Measurements from ENCODE around the gene CHST2.
A peak's percentile ranks its signal among the peaks of the same experiment; 100 is the strongest.

Gene CHST2

DNA sequence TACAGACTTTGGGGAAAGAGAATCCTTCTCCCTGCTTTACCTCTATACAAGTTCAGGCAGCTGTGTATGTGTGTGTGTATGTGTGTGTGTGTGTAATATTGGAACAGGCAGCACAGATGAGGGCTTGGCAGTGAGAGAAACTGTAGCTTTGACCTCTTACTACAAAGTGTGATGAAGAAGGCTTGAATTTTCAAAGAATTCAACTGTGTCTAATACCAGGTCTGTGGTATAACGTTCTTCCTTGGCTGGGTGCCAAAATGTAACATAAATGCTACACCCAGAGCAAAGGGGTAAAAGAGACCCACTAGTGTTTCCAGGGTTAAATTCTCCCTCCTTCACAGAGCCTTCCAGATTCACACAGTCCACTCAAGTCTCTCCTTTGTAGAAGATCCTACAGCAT is 51.1 kb downstream of the CHST2 start:
- H3K9me2 ChIP-seq (ENCODE audit: low read depth, low read length) = no peaks in the 10 kb centered on the region
- H3K79me2 ChIP-seq (ENCODE audit: insufficient read depth, low read length) = no peaks in the 10 kb centered on the region
- no peak overlapping the region for H3K4me3 ChIP-seq (ENCODE audit: low read depth, low read length, poor library complexity, severe bottlenecking)
- H3K36me3 ChIP-seq (ENCODE audit: insufficient read depth, low read length) = no peaks in the 10 kb centered on the region
- H3K27ac ChIP-seq (ENCODE audit: low read depth, low read length, poor library complexity, severe bottlenecking) = peak overlapping the region; percentile 85
- no peaks in the 10 kb centered on the region for H4K20me1 ChIP-seq (ENCODE audit: insufficient read depth, low read length)
- no peak for TF ChIP-seq EZH2 (IDR thresholded peaks at IDR 0.05; ENCODE audit: borderline replicate concordance, low read length)
- TF ChIP-seq, protein P1, sequence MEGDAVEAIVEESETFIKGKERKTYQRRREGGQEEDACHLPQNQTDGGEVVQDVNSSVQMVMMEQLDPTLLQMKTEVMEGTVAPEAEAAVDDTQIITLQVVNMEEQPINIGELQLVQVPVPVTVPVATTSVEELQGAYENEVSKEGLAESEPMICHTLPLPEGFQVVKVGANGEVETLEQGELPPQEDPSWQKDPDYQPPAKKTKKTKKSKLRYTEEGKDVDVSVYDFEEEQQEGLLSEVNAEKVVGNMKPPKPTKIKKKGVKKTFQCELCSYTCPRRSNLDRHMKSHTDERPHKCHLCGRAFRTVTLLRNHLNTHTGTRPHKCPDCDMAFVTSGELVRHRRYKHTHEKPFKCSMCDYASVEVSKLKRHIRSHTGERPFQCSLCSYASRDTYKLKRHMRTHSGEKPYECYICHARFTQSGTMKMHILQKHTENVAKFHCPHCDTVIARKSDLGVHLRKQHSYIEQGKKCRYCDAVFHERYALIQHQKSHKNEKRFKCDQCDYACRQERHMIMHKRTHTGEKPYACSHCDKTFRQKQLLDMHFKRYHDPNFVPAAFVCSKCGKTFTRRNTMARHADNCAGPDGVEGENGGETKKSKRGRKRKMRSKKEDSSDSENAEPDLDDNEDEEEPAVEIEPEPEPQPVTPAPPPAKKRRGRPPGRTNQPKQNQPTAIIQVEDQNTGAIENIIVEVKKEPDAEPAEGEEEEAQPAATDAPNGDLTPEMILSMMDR (IDR thresholded peaks at IDR 0.05; ENCODE audit: low read length) = no peak
- H3K4me2 ChIP-seq (ENCODE audit: low read length) = peak overlapping the region; percentile 20
- no peaks in the 10 kb centered on the region for H3K27me3 ChIP-seq (ENCODE audit: insufficient read depth, low read length)
- no peak overlapping the region for H2AFZ ChIP-seq (ENCODE audit: low read length)
- H3K9ac ChIP-seq (ENCODE audit: low read length) = no peak overlapping the region
- H3K4me1 ChIP-seq (ENCODE audit: insufficient read depth, low read length, severe bottlenecking) = peaks cover 33% of the 10 kb centered on the region
- no peaks in the 10 kb centered on the region for H3F3A ChIP-seq (ENCODE audit: insufficient read depth, low read length)
- H3K9me3 ChIP-seq (ENCODE audit: low read length) = peaks cover 6% of the 10 kb centered on the region; the same call in 1 of the 2 replicates

- Histone ChIP-seq H2AFZ (ENCODE audit: low read length) (no peak overlapping the region), H3K36me3 (ENCODE audit: insufficient read depth, low read length) (no peaks in the 10 kb centered on the region), H3K4me2 (ENCODE audit: low read length) (peak overlapping the region; percentile 20), H3F3A (ENCODE audit: insufficient read depth, low read length) (no peaks in the 10 kb centered on the region), H3K4me3 (ENCODE audit: low read depth, low read length, poor library complexity, severe bottlenecking) (no peak overlapping the region), H3K79me2 (ENCODE audit: insufficient read depth, low read length) (no peaks in the 10 kb centered on the region), H3K9ac (ENCODE audit: low read length) (no peak overlapping the region), H3K27me3 (ENCODE audit: insufficient read depth, low read length) (no peaks in the 10 kb centered on the region), H3K4me1 (ENCODE audit: insufficient read depth, low read length, severe bottlenecking) (peaks cover 33% of the 10 kb centered on the region), H3K9me2 (ENCODE audit: low read depth, low read length) (no peaks in the 10 kb centered on the region), H4K20me1 (ENCODE audit: insufficient read depth, low read length) (no peaks in the 10 kb centered on the region), H3K27ac (ENCODE audit: low read depth, low read length, poor library complexity, severe bottlenecking) (peak overlapping the region; percentile 85), H3K9me3 (ENCODE audit: low read length) (peaks cover 6% of the 10 kb centered on the region; the same call in 1 of the 2 replicates)
- TF ChIP-seq EZH2 (IDR thresholded peaks at IDR 0.05; ENCODE audit: borderline replicate concordance, low read length) = no peak
- TF ChIP-seq, protein P1 (IDR thresholded peaks at IDR 0.05; ENCODE audit: low read length) = no peak
Observed at GRCh38 chr3:143171141-143171980, 51.8 kb downstream of the CHST2 start.

GRCh38 chr3:143172062-143172794 is 52.7 kb downstream of the CHST2 start:
- TF ChIP-seq, protein P1 (IDR thresholded peaks at IDR 0.05; ENCODE audit: low read length) = no peak
- TF ChIP-seq EZH2 (IDR thresholded peaks at IDR 0.05; ENCODE audit: borderline replicate concordance, low read length) = no peak
- no peaks in the 10 kb centered on the region for H4K20me1 ChIP-seq (ENCODE audit: insufficient read depth, low read length)
- no peak overlapping the region for H3K9ac ChIP-seq (ENCODE audit: low read length)
- no peaks in the 10 kb centered on the region for H3K79me2 ChIP-seq (ENCODE audit: insufficient read depth, low read length)
- H3F3A ChIP-seq (ENCODE audit: insufficient read depth, low read length) = no peaks in the 10 kb centered on the region
- no peaks in the 10 kb centered on the region for H3K36me3 ChIP-seq (ENCODE audit: insufficient read depth, low read length)
- H3K9me2 ChIP-seq (ENCODE audit: low read depth, low read length) = no peaks in the 10 kb centered on the region
- H3K4me2 ChIP-seq (ENCODE audit: low read length) = no peak overlapping the region
- no peak overlapping the region for H3K4me3 ChIP-seq (ENCODE audit: low read depth, low read length, poor library complexity, severe bottlenecking)
- H3K9me3 ChIP-seq (ENCODE audit: low read length) = peaks cover 6% of the 10 kb centered on the region; the same call in 1 of the 2 replicates
- no peaks in the 10 kb centered on the region for H3K27me3 ChIP-seq (ENCODE audit: insufficient read depth, low read length)
- peak overlapping the region; percentile 85 for H3K27ac ChIP-seq (ENCODE audit: low read depth, low read length, poor library complexity, severe bottlenecking)
- H2AFZ ChIP-seq (ENCODE audit: low read length) = no peak overlapping the region
- peaks cover 33% of the 10 kb centered on the region for H3K4me1 ChIP-seq (ENCODE audit: insufficient read depth, low read length, severe bottlenecking)
